HT-29 (cell line): ENCODE results near the gene PAQR4. TPM values are rescaled to one million over a fixed set of nuclear protein-coding genes. Genes with fewer than 3 reads are reported as not detected.
A peak's percentile ranks its signal among the peaks of the same experiment; 100 is the strongest.
"Not testable (repeated sequence)": the region's sequence is repeated elsewhere in the genome, so short reads cannot be mapped to it uniquely, and the experiment has no call there.

Experiments used
- DNase-seq: peaks from one replicate; pipeline ENCODE4 v3.0.0-alpha.2; 2015; ENCODE audit warnings: low spot score
- total RNA-seq: library from RNA; depleted of rRNA; stranded (reverse); fragments of >200 nt; shearing (Covaris generic); gene quantifications from 2 replicates; pipeline ENCODE4 v1.2.3, GENCODE V29; 2014; rRNA removed

The PAQR4 gene
- 97.9 and 106 TPM in 2 replicates for total RNA-seq

GRCh38 chr16:2968738-2969544 is at the start of gene PAQR4:
TSS of gene PAQR4 (plus strand) at chr16:2969348. CDS start at chr16:2969675, 327 bp downstream.
- peak; percentile 96 for DNase-seq

- DNase-seq, result peak; percentile 83
Measured at GRCh38 chr16:2919511-2920255, 49.5 kb upstream of the PAQR4 start.

DNA sequence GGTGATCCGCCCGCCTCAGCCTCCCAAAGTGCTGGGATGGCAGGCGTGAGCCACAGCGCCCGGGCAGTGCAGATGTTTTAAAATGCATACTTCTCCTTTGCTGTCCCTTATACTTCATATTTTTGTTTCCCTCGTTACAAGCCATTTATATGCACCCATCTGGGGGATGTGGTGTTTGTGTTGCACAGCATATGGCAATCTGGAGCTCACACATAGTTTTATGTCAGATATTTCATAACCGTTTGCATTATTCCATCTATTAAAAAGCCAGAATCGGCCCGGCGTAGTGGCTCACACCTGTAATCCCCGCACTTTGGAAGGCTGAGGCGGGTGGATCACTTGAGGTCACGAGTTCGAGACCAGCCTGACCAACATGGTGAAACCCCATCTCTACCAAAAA is 45.7 kb upstream of the PAQR4 start:
- DNase-seq, result no peak

DNA sequence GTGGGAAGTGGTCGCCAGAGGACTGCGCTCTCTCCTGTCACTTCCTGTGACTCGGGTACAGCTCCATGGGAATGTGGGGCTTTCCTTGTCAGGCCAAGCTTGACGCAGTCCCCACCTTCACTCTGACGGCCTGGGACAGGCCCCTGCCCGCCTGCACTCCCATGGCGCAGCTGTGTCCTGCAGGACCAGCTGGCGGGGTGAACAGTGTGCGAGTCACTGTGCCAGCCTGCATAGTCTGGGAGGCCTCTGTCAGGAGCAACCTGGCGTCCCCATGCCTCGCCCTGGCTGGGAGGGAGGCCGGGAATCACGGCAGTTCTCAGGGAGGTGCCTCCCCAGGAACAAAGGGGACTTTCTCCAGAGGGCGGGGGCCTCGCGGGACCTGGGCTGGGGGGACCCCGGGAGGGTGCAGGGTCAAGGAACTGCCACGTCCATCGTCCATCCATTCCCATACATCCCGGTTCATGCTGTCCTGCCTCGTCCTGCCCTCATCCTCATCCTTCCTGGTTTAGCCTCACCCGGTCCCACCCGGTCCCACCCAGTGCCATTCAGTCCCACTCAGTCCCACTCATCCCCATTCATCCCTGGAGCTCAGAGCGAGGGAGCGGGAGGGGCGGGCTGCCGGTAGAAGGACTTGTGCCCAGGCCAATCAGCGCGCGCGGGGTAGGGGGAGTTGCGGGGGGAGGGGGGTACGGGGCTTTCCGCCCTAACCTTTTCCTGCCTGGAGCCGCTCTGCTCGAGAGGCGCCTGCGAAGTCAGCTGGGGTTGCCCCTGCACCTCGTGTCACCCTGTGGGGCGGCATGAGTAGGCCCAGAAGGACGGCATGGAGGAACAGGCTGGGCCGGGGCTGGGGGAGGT is 44.0 kb upstream of the PAQR4 start:
- DNase-seq, result no peak

GRCh38 chr16:2925951-2926649 is 43.0 kb upstream of the PAQR4 start:
- no peak for DNase-seq

GRCh38 chr16:2926650-2926999 is 42.5 kb upstream of the PAQR4 start:
- DNase-seq, result no peak

DNA sequence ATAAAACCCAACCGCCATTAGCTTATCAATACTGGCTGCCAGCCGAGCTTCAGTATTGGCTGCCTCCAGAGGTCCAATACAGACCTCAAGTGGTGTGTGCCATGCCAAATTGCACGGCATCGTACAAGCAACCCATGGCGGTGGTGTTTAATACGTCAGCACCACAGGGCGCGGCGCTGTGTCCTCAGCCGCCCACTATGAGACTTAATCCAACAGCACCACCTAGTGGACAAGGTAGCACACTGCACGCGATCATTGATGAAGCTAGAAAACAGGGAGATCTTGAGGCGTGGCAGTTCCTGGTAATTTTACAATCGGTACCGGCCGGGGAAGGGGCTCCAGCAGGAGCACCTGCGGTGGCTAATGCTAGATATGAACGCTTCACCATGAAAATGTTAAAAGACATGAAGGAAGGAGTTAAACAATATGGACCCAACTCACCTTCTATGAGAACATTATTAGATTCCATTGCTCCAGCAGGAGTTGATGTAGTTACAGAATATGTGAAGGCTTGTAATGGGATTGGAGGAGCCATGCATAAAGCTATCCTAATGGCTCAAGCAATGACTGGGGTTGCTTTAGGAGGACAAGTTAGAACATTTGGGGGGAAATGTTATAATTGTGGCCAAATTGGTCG is 42.0 kb upstream of the PAQR4 start:
- peak; percentile 95 for DNase-seq

DNA sequence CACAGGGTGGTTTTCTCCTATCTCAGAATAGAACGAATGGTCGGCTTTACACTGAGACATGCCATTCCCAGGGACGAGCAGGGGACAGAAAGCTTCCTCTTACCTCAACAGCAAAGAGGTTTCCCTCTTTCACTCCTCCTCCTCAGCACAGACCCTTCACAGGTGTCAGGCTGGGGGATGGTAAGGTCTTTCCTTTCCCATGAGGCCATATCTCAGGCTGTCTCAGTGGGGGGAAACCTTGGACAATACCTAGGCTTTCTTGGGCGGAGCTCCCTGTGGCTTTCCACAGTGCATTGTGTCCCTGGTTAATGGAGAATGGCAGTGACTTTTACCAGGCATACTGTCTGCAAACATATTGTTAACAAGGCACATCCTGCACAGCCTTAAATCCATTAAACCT is 41.0 kb upstream of the PAQR4 start:
- not testable (repeated sequence) for DNase-seq

DNA sequence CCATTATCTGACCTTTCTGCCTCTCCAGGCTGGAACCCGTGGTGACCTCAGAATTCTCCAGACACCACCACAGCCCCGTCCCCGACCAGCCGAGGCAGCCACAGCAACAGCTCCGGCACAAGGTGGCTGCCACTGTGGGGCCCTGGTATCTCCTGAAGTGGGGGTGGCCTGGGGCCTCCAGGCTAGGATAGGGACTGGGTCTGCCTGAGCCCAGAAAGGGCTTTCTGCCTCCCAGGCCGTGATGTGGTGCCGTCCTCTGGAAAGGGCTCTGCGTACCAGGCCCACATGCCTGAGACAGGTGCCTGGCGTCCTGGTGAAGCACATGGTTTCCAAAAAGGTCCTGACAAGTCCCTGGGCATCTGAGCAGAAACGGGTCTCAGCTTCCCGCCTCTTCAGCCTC is 40.4 kb upstream of the PAQR4 start:
- no peak for DNase-seq

DNA sequence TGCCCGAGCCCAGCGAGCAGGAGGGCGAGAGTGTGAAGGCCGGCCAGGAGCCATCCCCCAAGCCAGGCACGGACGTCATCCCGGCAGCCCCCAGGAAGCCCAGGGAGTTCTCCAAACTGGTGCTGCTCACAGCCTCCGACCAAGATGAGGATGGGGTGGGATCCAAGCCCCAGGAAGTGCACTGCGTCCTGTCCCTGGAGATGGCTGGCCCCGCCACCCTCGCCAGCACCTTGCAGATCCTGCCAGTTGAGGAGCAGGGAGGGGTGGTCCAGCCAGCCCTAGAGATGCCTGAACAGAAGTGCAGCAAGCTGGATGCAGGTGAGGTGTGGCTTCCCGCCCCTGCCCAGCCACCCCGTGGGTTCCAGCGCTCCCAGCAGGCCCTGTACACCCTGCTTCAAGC is 39.5 kb upstream of the PAQR4 start:
- DNase-seq, result no peak

GRCh38 chr16:2930236-2930635 is 38.9 kb upstream of the PAQR4 start:
- no peak for DNase-seq

GRCh38 chr16:2931231-2931914 is 37.8 kb upstream of the PAQR4 start:
- DNase-seq, result not testable (repeated sequence)

DNA sequence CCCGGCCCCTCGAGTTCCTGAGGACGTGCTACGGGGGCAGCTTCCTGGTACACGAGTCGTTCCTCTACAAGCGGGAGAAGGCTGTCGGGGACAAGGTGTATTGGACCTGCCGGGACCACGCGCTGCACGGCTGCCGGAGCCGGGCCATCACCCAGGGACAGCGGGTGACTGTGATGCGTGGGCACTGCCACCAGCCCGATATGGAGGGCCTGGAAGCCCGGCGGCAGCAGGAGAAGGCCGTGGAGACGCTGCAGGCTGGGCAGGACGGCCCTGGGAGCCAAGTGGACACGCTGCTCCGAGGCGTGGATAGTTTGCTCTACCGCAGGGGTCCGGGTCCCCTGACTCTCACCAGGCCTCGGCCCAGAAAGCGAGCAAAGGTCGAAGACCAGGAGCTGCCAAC is 36.0 kb upstream of the PAQR4 start:
- DNase-seq, result no peak

GRCh38 chr16:2933701-2934100 is 35.4 kb upstream of the PAQR4 start:
- DNase-seq, result no peak

DNA sequence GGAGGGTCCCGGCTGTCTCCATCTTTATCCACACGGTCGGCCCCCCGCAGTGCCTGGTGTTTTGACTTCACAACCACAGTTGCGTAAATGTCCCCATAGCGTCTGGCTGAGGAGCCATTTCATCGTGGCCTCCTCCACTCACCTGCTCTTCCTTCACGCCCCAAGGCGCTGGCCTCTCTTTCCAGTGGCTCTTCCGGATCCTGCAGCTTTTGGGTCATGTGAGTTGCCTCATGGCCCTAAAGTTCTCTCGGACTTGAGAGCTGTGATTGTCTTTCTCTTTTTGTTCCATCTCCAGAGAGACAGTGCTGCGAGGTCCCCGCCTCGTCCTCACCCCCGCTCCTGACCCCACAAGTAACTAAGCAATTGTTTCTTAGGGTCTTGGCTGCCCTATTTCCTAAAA is 34.7 kb upstream of the PAQR4 start:
- no peak for DNase-seq

- DNase-seq, result no peak
Measured at GRCh38 chr16:2936436-2937011, 32.6 kb upstream of the PAQR4 start.

GRCh38 chr16:2937170-2937569 is 32.0 kb upstream of the PAQR4 start:
- no peak for DNase-seq

- no peak for DNase-seq
Measured at GRCh38 chr16:2938206-2938605, 30.9 kb upstream of the PAQR4 start.

GRCh38 chr16:2939968-2940367 is 29.2 kb upstream of the PAQR4 start:
- DNase-seq, result no peak

GRCh38 chr16:2942045-2942444 is 27.1 kb upstream of the PAQR4 start:
- DNase-seq, result no peak
